ENCODE data around the gene TEK. TPM values are rescaled to one million over a fixed set of nuclear protein-coding genes. Genes with fewer than 3 reads are reported as not detected.

The TEK gene
- total RNA-seq, 1 donor: 8.3 TPM

DNA sequence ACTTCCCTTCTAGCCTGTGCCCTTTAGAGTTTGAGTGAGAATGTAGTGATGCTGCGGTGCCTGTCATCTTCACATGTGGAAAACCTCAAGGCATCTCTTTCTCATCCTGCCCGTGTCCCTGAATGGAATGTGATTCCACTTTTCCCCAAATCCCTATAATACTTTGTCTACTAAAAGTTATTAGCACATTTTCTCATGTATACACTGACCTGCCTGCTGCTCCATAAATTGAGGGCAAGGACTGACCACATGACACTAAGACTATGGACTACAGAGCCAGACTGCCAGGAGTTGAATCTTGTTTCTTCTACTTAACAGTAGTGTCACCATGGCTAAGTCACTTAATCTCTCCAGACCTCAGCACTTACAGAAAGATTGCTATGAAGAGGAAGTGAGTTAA lies 93.0 kb downstream of the TEK start:
- H4K20me1 ChIP-seq (ENCODE audit: insufficient read depth, low read length): no peaks in the 10 kb centered on the region
- no peak overlapping the region for H3K4me2 ChIP-seq (ENCODE audit: insufficient read depth, low read length)
- H3K9me3 ChIP-seq (ENCODE audit: low read depth, low read length): no peaks in the 10 kb centered on the region
- H3K36me3 ChIP-seq (ENCODE audit: insufficient read depth, low read length): no peaks in the 10 kb centered on the region
- H3K4me1 ChIP-seq (ENCODE audit: insufficient read depth, low read length): peaks cover 11% of the 10 kb centered on the region
- H2AFZ ChIP-seq (ENCODE audit: low read length): no peak overlapping the region
- TF ChIP-seq, protein P1, sequence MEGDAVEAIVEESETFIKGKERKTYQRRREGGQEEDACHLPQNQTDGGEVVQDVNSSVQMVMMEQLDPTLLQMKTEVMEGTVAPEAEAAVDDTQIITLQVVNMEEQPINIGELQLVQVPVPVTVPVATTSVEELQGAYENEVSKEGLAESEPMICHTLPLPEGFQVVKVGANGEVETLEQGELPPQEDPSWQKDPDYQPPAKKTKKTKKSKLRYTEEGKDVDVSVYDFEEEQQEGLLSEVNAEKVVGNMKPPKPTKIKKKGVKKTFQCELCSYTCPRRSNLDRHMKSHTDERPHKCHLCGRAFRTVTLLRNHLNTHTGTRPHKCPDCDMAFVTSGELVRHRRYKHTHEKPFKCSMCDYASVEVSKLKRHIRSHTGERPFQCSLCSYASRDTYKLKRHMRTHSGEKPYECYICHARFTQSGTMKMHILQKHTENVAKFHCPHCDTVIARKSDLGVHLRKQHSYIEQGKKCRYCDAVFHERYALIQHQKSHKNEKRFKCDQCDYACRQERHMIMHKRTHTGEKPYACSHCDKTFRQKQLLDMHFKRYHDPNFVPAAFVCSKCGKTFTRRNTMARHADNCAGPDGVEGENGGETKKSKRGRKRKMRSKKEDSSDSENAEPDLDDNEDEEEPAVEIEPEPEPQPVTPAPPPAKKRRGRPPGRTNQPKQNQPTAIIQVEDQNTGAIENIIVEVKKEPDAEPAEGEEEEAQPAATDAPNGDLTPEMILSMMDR (IDR thresholded peaks at IDR 0.05; ENCODE audit: extremely low read depth, low read depth, low read length): no peak
- no peak overlapping the region for H3K4me3 ChIP-seq (ENCODE audit: insufficient read depth, low read length)
- DNase-seq (ENCODE audit: insufficient read length, low spot score, missing footprints): no peak
- H3K79me2 ChIP-seq (ENCODE audit: insufficient read depth, low read length): no peaks in the 10 kb centered on the region
- H3K27ac ChIP-seq (ENCODE audit: low read depth, low read length): no peak overlapping the region
- H3K27me3 ChIP-seq (ENCODE audit: insufficient read depth, low read length): no peaks in the 10 kb centered on the region

DNA sequence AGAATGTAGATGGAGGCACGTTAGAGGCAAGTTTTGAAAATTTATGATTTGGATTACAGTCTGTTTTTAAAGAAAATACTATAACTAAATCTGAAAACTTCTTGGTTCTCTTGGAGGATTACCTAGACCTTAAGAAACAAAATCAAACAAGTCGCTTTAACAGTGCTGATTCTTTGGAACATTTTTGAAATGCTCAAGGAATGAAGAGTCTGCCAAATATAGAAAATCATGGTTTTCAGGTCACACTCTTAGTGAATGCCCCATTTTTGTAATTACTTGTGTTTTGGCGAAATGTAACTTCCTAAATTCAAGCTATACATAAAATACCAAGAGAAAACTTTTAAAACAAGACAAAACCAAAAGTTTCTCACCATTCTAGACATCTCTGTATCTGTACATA lies 94.8 kb downstream of the TEK start:
- H3K9me3 ChIP-seq (ENCODE audit: low read depth, low read length): no peaks in the 10 kb centered on the region
- no peaks in the 10 kb centered on the region for H4K20me1 ChIP-seq (ENCODE audit: insufficient read depth, low read length)
- H3K36me3 ChIP-seq (ENCODE audit: insufficient read depth, low read length): no peaks in the 10 kb centered on the region
- H2AFZ ChIP-seq (ENCODE audit: low read length): no peak overlapping the region
- no peaks in the 10 kb centered on the region for H3K27me3 ChIP-seq (ENCODE audit: insufficient read depth, low read length)
- H3K79me2 ChIP-seq (ENCODE audit: insufficient read depth, low read length): no peaks in the 10 kb centered on the region
- peak overlapping the region; percentile 9 for H3K4me2 ChIP-seq (ENCODE audit: insufficient read depth, low read length)
- no peak overlapping the region for H3K4me3 ChIP-seq (ENCODE audit: insufficient read depth, low read length)
- TF ChIP-seq, protein P1 (IDR thresholded peaks at IDR 0.05; ENCODE audit: extremely low read depth, low read depth, low read length): no peak
- no peak for DNase-seq (ENCODE audit: insufficient read length, low spot score, missing footprints)
- H3K27ac ChIP-seq (ENCODE audit: low read depth, low read length): no peak overlapping the region
- peaks cover 11% of the 10 kb centered on the region for H3K4me1 ChIP-seq (ENCODE audit: insufficient read depth, low read length)

DNA sequence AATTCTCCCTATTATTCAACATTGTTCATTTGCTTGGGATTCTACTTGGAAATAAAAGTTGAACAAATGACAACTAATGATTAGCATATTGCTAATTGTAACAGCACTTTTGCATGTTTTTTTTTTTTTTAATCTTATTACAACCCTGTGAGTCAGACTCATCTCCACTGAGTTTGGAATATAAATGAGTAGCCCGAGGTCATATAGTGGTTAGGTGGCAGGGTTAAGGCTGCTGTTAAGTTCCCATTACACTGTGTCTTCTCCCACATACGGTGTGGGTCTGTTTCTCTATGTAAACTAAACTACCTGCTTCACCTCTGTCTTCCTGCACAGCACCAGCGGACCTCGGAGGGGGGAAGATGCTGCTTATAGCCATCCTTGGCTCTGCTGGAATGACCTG lies 95.6 kb downstream of the TEK start:
- H4K20me1 ChIP-seq (ENCODE audit: insufficient read depth, low read length): no peaks in the 10 kb centered on the region
- no peak overlapping the region for H3K4me2 ChIP-seq (ENCODE audit: insufficient read depth, low read length)
- no peak overlapping the region for H2AFZ ChIP-seq (ENCODE audit: low read length)
- DNase-seq (ENCODE audit: insufficient read length, low spot score, missing footprints): no peak
- no peaks in the 10 kb centered on the region for H3K79me2 ChIP-seq (ENCODE audit: insufficient read depth, low read length)
- TF ChIP-seq, protein P1 (IDR thresholded peaks at IDR 0.05; ENCODE audit: extremely low read depth, low read depth, low read length): no peak
- H3K4me1 ChIP-seq (ENCODE audit: insufficient read depth, low read length): peaks cover 11% of the 10 kb centered on the region
- no peak overlapping the region for H3K4me3 ChIP-seq (ENCODE audit: insufficient read depth, low read length)
- no peaks in the 10 kb centered on the region for H3K9me3 ChIP-seq (ENCODE audit: low read depth, low read length)
- H3K27me3 ChIP-seq (ENCODE audit: insufficient read depth, low read length): no peaks in the 10 kb centered on the region
- H3K27ac ChIP-seq (ENCODE audit: low read depth, low read length): no peak overlapping the region
- H3K36me3 ChIP-seq (ENCODE audit: insufficient read depth, low read length): no peaks in the 10 kb centered on the region

DNA sequence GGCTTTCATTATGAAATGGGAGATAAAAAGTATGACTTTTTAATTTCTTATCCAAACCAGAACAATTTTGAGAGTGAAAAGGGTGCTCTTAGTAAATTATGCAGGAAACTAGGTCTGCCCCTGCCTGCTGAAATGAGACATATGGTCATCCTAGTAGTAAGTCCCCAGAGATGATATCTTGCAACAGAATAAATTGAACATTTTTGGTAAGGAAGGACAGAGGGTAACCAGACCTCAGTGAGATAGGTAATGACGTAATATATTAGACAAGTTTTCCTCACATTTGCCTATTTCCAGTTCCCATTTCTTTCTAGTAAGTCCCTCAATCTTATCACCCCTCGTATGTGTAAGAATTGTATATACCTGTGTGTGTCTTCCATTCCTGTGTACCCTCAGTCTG lies 96.2 kb downstream of the TEK start:
- Histone ChIP-seq H3K79me2 (ENCODE audit: insufficient read depth, low read length) (no peaks in the 10 kb centered on the region), H3K4me1 (ENCODE audit: insufficient read depth, low read length) (peaks cover 11% of the 10 kb centered on the region), H3K4me2 (ENCODE audit: insufficient read depth, low read length) (no peak overlapping the region), H3K9me3 (ENCODE audit: low read depth, low read length) (no peaks in the 10 kb centered on the region), H3K27ac (ENCODE audit: low read depth, low read length) (no peak overlapping the region), H4K20me1 (ENCODE audit: insufficient read depth, low read length) (no peaks in the 10 kb centered on the region), H3K4me3 (ENCODE audit: insufficient read depth, low read length) (no peak overlapping the region), H3K27me3 (ENCODE audit: insufficient read depth, low read length) (no peaks in the 10 kb centered on the region), H2AFZ (ENCODE audit: low read length) (no peak overlapping the region), H3K36me3 (ENCODE audit: insufficient read depth, low read length) (no peaks in the 10 kb centered on the region)
- TF ChIP-seq, protein P1 (IDR thresholded peaks at IDR 0.05; ENCODE audit: extremely low read depth, low read depth, low read length): no peak
- no peak for DNase-seq (ENCODE audit: insufficient read length, low spot score, missing footprints)
